RPMI7951 (cell line): ENCODE data around the gene ANKRD24. TPM values are rescaled to one million over a fixed set of nuclear protein-coding genes. Genes with fewer than 3 reads are reported as not detected.
A peak's percentile ranks its signal among the peaks of the same experiment; 100 is the strongest.
"Not testable (repeated sequence)": the region's sequence is repeated elsewhere in the genome, so short reads cannot be mapped to it uniquely, and the experiment has no call there.

Source experiments
- DNase-seq: peaks from one replicate; pipeline ENCODE4 v3.0.0-alpha.2; 2012; ENCODE audit warnings: low read depth
- total RNA-seq: library from RNA; depleted of rRNA; stranded (reverse); fragments of >200 nt; shearing (Covaris generic); gene quantifications from 2 replicates; pipeline ENCODE4 v1.2.3, GENCODE V29; 2014

ANKRD24 gene
- total RNA-seq, 1 experiment from 2014 or later, result 0.12 TPM

- not testable (repeated sequence) for DNase-seq
Measured at GRCh38 chr19:4230237-4230636, 47.7 kb downstream of the ANKRD24 start.

GRCh38 chr19:4231521-4231920, 49.0 kb downstream of the ANKRD24 start:
- not testable (repeated sequence) for DNase-seq

DNA sequence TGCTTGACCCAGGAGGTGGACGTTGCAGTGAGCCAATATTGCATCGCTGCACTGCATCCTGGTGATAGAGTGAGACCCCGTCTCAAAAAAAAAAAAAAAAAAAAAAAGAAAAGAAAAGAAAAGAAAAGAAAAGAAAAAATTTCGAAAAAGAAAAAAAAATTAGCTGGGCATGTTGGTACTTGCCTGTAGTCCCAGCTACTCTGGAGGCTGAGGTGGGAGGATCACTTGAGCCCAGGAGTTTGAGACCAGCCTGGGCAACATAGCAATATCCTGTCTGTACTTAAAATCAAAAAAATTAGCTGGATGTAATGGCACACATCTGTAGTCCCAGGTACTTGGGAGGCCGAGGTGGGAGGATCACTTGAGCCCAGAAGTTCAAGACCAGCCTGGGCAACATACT, 49.6 kb downstream of the ANKRD24 start:
- not testable (repeated sequence) for DNase-seq

GRCh38 chr19:4232614-4233281, 50.3 kb downstream of the ANKRD24 start:
- peak; percentile 47 for DNase-seq

DNA sequence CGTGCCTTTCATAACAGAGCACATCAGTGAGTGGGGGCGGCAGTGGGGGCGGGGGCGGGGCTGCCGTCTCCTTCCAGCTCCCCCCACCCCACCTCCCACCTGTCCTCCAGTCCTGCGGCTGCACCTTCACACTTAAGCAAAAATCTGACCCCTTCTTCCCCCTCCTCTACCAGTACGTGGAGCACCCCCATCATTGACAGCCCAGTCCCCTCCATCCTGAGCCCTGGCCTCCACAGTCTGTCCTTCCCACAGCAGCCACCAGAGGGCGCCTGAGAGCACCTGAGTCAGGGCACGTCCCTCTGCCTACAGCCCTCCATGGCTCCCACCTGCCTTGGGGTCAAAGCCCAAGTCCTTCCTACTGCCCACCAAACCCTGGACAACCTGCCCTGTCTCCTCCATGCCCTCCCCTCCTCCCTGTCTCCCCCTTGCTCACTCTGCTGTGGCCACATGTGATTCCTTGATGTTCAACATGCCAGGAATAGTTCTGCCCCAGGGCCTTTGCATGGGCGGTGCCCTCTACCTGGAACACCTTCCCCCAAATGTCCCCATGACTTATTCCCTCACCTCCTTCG, 50.9 kb downstream of the ANKRD24 start:
- peak; percentile 33 for DNase-seq

DNA sequence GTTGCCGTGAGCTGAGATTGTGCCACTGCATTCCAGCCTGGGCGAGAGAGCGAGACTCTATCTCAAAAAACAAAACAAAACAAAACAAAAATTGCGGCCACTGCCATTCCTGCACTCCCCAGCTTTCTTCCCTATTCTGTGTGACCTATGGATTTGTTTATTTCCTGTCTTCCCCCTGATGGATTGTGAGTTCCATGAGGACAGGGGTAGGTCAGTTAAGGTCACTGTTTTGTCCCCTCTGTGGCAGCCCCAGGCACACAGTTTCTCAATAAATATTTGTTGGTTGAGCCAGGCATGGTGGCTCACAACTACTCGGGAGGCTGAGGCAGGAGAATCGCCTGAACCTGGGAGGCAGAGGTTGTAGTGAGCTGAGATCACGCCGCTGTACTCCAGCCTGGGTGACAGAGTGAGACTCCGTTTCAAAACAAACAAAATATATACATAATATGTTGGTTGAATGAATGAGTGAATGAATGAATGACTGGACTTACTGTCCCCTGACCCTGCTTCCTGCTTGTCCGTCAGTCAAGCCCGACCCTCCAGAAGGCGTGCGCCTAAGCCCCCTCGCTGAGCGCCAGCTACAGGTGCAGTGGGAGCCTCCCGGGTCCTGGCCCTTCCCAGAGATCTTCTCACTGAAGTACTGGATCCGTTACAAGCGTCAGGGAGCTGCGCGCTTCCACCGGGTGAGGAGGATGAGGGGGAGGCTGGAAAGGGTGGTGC, 51.8 kb downstream of the ANKRD24 start:
- DNase-seq, result no peak

DNA sequence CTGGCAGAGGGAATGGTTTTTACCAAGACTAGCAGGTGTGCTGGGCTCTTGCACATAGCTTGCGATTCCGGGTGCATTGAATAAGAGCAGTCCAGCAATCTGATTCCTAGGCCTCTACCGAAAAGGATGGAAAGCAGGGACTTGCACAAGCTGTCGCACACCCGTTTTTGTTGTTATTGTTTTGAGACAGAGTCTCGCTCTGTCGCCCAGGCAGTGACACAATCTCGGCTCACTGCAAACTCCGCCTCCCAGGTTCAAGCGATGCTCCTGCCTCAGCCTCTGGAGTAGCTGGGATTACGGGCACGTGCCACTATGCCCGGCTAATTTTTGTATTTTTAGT, 52.3 kb downstream of the ANKRD24 start:
- DNase-seq, result no peak

- DNase-seq, result not testable (repeated sequence)
Measured at GRCh38 chr19:4237510-4237909, 55.0 kb downstream of the ANKRD24 start.

DNA sequence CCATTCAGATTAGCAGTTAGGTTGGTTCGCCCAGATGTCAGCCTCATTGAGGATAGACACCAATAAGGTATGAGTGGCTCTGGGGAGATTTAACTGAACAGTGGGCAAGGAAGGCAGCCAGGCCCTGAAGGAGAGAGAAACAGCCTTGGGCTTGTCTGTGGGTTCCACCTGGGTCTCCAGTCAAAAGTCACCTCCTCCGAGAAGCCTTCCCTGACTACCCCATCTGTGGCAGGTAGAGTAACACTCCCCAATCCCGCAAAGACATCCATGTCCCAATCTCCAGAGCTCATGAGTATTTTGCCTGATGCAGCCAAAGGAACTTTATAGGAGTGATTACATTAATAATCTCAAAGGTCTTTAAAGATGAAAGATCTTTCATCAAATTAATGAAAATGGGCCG, 56.3 kb downstream of the ANKRD24 start:
- no peak for DNase-seq

DNA sequence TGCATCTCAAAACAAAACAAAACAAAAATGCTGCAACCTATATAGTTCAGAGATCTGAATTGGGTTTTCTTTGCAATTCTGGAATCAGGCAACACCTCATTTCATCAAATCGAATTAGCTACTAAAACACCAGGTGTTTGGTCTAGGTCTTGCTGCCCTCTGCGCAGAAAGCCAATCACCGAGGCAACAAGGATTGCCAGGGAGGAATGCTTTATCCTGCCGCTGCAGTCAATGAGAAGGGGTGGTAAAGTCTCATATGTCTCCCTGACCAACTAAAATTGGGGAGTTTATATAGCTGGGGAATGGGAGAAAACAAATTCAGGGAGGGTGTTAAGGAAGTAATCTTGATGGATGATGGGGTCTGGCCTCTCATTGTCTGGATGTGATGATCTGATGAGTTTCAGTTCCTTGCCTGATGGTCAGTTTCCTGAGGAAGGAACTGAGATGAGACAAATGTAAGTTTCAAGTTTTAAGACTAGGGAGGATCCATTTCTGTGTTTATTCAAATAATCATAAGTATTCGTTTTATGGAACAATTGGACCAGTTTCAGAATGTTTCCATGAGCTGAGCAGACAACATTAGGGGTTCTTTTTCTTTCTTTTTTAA, 59.4 kb downstream of the ANKRD24 start:
- no peak for DNase-seq

GRCh38 chr19:4245938-4246337, 63.4 kb downstream of the ANKRD24 start:
- DNase-seq, result not testable (repeated sequence)

- peak; percentile 99 for DNase-seq
Measured at GRCh38 chr19:4246767-4247593, 64.5 kb downstream of the ANKRD24 start, which contains the start of gene YJU2. YJU2 (plus strand) TSS chr19:4247080; CDS start chr19:4247147, 67 bp downstream.

DNA sequence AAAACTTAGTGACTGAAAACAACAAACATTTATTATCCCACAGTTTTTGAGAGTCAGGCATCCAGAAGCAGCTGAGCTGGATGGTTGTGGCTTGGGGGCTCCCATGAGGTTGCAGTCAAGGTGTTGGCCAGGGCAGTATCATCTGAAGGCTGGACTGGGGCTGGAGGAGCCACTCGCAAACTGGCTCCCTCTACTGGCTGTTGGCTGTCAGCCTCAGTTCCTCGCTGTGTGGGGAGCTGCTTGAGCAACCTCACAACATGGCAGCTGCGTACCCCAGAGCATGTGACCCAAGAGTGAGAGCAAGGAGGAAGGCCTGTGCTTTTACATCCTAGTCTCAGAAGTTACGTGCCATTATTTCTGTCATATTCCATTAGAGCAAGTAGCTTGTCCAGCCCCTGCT, 74.1 kb downstream of the ANKRD24 start:
- no peak for DNase-seq

GRCh38 chr19:4257025-4257424, 74.5 kb downstream of the ANKRD24 start:
- DNase-seq, result no peak

DNA sequence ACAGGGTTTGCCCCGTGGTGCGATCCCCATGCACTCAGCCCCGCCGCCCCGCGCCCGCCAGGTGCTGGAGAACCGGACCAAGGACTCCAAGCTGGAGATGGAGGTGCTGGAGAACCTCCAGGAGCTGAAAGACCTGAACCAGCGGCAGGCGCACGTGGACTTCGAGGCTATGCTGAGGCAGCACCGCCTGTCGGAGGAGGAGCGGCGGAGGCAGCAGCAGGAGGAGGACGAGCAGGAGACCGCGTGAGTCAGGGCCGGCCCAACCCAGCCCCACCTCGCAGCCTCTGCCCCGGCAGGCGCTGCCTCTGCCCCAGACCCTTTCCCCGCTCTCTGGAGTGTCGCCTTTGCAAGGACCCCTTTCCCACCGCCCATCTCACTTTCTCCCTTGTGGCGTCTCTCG, 75.7 kb downstream of the ANKRD24 start:
- DNase-seq, result no peak

DNA sequence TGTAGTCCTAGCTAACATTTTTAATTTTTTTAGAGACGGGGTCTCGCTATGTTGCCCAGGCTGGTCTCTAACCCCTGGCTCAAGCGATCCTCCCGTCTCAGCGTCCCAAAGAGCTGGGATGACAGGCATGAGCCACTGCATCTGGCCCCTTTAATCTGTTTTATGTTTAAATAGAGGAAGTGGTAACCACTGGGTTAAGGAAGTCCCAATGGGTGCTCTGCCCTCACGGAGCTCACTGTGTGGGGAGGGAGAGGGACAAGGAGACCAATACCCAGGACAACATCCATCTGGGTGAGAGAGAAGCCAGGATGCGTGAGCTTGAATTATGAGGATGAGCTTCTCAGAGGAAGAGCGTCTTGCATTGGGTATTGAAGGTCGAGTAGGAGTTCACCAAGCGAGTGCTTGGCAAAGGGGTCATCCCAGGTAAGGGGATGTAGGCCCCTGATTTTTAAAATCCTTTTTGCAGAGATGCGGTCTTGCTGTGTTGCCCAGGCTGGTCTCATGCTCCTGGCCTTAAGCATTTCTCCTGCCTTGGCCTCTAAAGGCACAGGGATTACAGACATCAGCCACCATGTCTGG, 78.2 kb downstream of the ANKRD24 start:
- no peak for DNase-seq

DNA sequence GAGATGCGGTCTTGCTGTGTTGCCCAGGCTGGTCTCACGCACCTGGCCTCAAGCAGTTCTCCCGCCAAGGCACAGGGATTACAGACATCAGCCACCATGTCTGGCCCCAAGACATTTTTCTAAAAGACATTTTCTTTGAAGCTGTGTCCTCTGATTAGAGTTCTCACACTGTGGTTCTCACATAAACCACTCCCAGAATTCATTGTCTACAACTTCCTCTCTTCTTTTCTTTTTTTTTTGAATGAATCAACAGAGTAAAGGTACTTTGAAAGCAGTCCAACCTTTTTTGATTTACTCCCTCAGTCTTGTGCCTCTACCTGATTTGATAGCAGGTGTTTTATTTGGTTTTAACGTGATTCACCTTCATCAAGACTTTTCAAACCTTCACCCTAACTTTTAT, 82.3 kb downstream of the ANKRD24 start:
- no peak for DNase-seq

DNA sequence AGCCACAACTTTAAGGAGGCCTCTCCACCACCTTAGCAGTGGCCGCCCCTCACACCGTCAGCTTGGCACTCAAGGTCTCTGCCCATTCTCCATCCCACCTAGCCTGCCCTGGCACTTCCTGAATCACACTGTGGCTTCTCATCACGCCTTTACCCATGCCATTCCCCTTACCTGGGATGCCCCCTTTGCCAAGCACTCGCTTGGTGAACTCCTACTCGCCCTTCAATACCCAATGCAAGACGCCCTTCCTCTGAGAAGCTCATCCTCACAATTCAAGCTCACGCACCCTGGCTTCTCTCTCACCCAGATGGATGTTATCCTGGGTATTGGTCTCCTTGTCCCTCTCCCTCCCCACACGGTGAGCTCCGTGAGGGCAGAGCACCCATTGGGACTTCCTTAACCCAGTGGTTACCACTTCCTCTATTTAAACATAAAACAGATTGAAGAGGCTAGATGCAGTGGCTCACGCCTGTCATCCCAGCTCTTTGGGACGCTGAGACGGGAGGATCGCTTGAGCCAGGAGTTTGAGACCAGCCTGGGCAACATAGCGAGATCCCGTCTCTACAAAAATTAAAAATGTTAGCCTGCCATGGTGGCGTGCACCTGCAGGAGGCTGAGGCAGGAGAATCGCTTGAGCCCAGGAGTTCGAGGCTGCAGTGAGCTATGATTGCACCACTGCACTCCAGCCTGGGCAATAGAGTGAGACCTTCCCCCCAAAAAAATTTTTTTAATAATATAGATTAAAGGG, 83.9 kb downstream of the ANKRD24 start:
- DNase-seq, result no peak

GRCh38 chr19:4267101-4267900, 84.8 kb downstream of the ANKRD24 start:
- DNase-seq, result peak; percentile 62
